Effector memory CD8-positive, alpha-beta T cell (primary cell): Measurements from ENCODE around the gene AMMECR1.

Experiments
- ATAC-seq: fragments of 150-1000 bp; cut with Tn5 transposase; replicated peaks from 2 replicates; pipeline ENCODE4 v1.10.0; 2021; ENCODE audit warnings: mild to moderate bottlenecking, moderate library complexity
- DNase-seq, 3 experiments: peaks; one replicate each; pipeline ENCODE4 v3.0.0; 2021
- H3K27ac Mint-ChIP-seq, 2 donors: one replicate each; pipeline ENCODE4 v1.8.0; 2022; ENCODE audit warnings: mild to moderate bottlenecking in 2 of 2, mixed read lengths in 2 of 2, moderate library complexity in 2 of 2
- H3K27me3 Mint-ChIP-seq, 2 donors: one replicate each; pipeline ENCODE4 v1.8.0; 2022; ENCODE audit warnings: mixed read lengths in 2 of 2
- H3K36me3 Mint-ChIP-seq: one replicate; pipeline ENCODE4 v1.8.0; 2022; ENCODE audit warnings: mild to moderate bottlenecking, moderate library complexity, mixed read lengths; ENCODE audit not compliant: insufficient read depth
- H3K4me1 Mint-ChIP-seq, 2 donors: one replicate each; pipeline ENCODE4 v1.8.0; 2022; ENCODE audit warnings: low read depth in 2 of 2, mixed read lengths in 2 of 2
- H3K4me3 Mint-ChIP-seq, 2 donors: one replicate each; pipeline ENCODE4 v1.8.0; 2022; ENCODE audit warnings: mild to moderate bottlenecking in 2 of 2, mixed read lengths in 2 of 2, moderate library complexity in 2 of 2
- H3K9me3 Mint-ChIP-seq, 2 donors: one replicate each; pipeline ENCODE4 v1.8.0; 2022; ENCODE audit warnings: mixed read lengths in 2 of 2

AMMECR1 gene

GRCh38 chrX:110304371-110304770 lies 13.5 kb downstream of the AMMECR1 start:
- ATAC-seq (no peak), DNase-seq (no peak)
- no peaks in the 10 kb centered on the region for H3K27me3 Mint-ChIP-seq
- H3K9me3 Mint-ChIP-seq = no peaks in the 10 kb centered on the region
- H3K36me3 Mint-ChIP-seq = no peaks in the 10 kb centered on the region
- peaks cover 10 to 27% of the 10 kb centered on the region in 2 donors for H3K4me1 Mint-ChIP-seq
- no peak overlapping the region for H3K4me3 Mint-ChIP-seq
- no peak overlapping the region for H3K27ac Mint-ChIP-seq

- ATAC-seq (no peak), DNase-seq (no peak)
- no peaks in the 10 kb centered on the region for H3K27me3 Mint-ChIP-seq
- H3K9me3 Mint-ChIP-seq = no peaks in the 10 kb centered on the region
- H3K4me3 Mint-ChIP-seq = no peak overlapping the region
- H3K36me3 Mint-ChIP-seq = no peaks in the 10 kb centered on the region
- H3K4me1 Mint-ChIP-seq = peaks cover 9 to 25% of the 10 kb centered on the region in 2 donors
- no peak overlapping the region for H3K27ac Mint-ChIP-seq
These were observed 14.9 kb downstream of the AMMECR1 start for GRCh38 chrX:110302975-110303374.

GRCh38 chrX:110301194-110301593 lies 16.7 kb downstream of the AMMECR1 start:
- peaks cover 9 to 25% of the 10 kb centered on the region in 2 donors for H3K4me1 Mint-ChIP-seq
- H3K27me3 Mint-ChIP-seq = no peaks in the 10 kb centered on the region
- ATAC-seq = no peak
- H3K36me3 Mint-ChIP-seq = no peaks in the 10 kb centered on the region
- no peaks in the 10 kb centered on the region for H3K9me3 Mint-ChIP-seq
- H3K4me3 Mint-ChIP-seq = no peak overlapping the region
- DNase-seq = no peak
- no peak overlapping the region for H3K27ac Mint-ChIP-seq

GRCh38 chrX:110294087-110294486 lies 23.8 kb downstream of the AMMECR1 start:
- Mint-ChIP-seq H3K4me3 (no peak overlapping the region), H3K9me3 (no peaks in the 10 kb centered on the region), H3K27me3 (no peaks in the 10 kb centered on the region), H3K27ac (no peak overlapping the region), H3K4me1 (peaks cover 0 to 20% of the 10 kb centered on the region in 2 donors), H3K36me3 (no peaks in the 10 kb centered on the region)
- DNase-seq = no peak
- ATAC-seq = no peak

GRCh38 chrX:110293658-110294057 lies 24.2 kb downstream of the AMMECR1 start:
- Mint-ChIP-seq H3K27ac (no peak overlapping the region), H3K9me3 (no peaks in the 10 kb centered on the region), H3K4me3 (no peak overlapping the region), H3K36me3 (no peaks in the 10 kb centered on the region), H3K27me3 (no peaks in the 10 kb centered on the region), H3K4me1 (peaks cover 2 to 24% of the 10 kb centered on the region in 2 donors)
- ATAC-seq (no peak), DNase-seq (no peak)

GRCh38 chrX:110287605-110288004 lies 30.3 kb downstream of the AMMECR1 start:
- H3K4me1 Mint-ChIP-seq = peaks cover 8 to 32% of the 10 kb centered on the region in 2 donors

GRCh38 chrX:110286106-110286505 lies 31.8 kb downstream of the AMMECR1 start:
- Mint-ChIP-seq H3K9me3 (no peaks in the 10 kb centered on the region), H3K4me3 (no peak overlapping the region), H3K27ac (no peak overlapping the region), H3K27me3 (no peaks in the 10 kb centered on the region), H3K36me3 (no peaks in the 10 kb centered on the region), H3K4me1 (peaks cover 11 to 31% of the 10 kb centered on the region in 2 donors)
- DNase-seq (no peak), ATAC-seq (no peak)

More at GRCh38 chrX:110287605-110288004, 30.3 kb downstream of the AMMECR1 start:
- ATAC-seq = no peak
- Mint-ChIP-seq H3K9me3 (no peaks in the 10 kb centered on the region), H3K4me3 (no peak overlapping the region), H3K27me3 (no peaks in the 10 kb centered on the region), H3K36me3 (no peaks in the 10 kb centered on the region), H3K27ac (peak overlapping the region; percentile 20 to 64)
- no peak for DNase-seq

GRCh38 chrX:110284159-110284558 lies 33.7 kb downstream of the AMMECR1 start:
- Mint-ChIP-seq H3K9me3 (no peaks in the 10 kb centered on the region), H3K36me3 (no peaks in the 10 kb centered on the region), H3K27me3 (no peaks in the 10 kb centered on the region), H3K4me1 (peaks cover 11 to 23% of the 10 kb centered on the region in 2 donors), H3K4me3 (no peak overlapping the region), H3K27ac (no peak overlapping the region)
- no peak for DNase-seq
- ATAC-seq = no peak

GRCh38 chrX:110282922-110283321 lies 35.0 kb downstream of the AMMECR1 start:
- no peak for ATAC-seq
- H3K4me3 Mint-ChIP-seq = no peak overlapping the region
- peaks cover 14 to 21% of the 10 kb centered on the region in 2 donors for H3K4me1 Mint-ChIP-seq
- H3K27me3 Mint-ChIP-seq = no peaks in the 10 kb centered on the region
- no peak overlapping the region for H3K27ac Mint-ChIP-seq
- no peaks in the 10 kb centered on the region for H3K36me3 Mint-ChIP-seq
- DNase-seq = no peak
- no peaks in the 10 kb centered on the region for H3K9me3 Mint-ChIP-seq

- no peaks in the 10 kb centered on the region for H3K36me3 Mint-ChIP-seq
- no peak for ATAC-seq
- peak overlapping the region in 1 of 2 donors; percentile 17 for H3K27ac Mint-ChIP-seq
- H3K4me3 Mint-ChIP-seq = no peak overlapping the region
- peaks cover 15 to 17% of the 10 kb centered on the region in 2 donors for H3K4me1 Mint-ChIP-seq
- H3K9me3 Mint-ChIP-seq = no peaks in the 10 kb centered on the region
- no peak for DNase-seq
- no peaks in the 10 kb centered on the region for H3K27me3 Mint-ChIP-seq
These were observed 36.5 kb downstream of the AMMECR1 start for GRCh38 chrX:110281377-110281776.

GRCh38 chrX:110280954-110281353 lies 36.9 kb downstream of the AMMECR1 start:
- H3K36me3 Mint-ChIP-seq = no peaks in the 10 kb centered on the region
- no peak for DNase-seq
- no peak for ATAC-seq
- H3K9me3 Mint-ChIP-seq = no peaks in the 10 kb centered on the region
- H3K27ac Mint-ChIP-seq = peak overlapping the region in 1 of 2 donors; percentile 17
- H3K27me3 Mint-ChIP-seq = no peaks in the 10 kb centered on the region
- H3K4me3 Mint-ChIP-seq = no peak overlapping the region
- H3K4me1 Mint-ChIP-seq = peaks cover 15 to 17% of the 10 kb centered on the region in 2 donors

- H3K4me3 Mint-ChIP-seq = no peak overlapping the region
- no peaks in the 10 kb centered on the region for H3K36me3 Mint-ChIP-seq
- no peaks in the 10 kb centered on the region for H3K9me3 Mint-ChIP-seq
- H3K27ac Mint-ChIP-seq = peak overlapping the region in 1 of 2 donors; percentile 58
- H3K27me3 Mint-ChIP-seq = no peaks in the 10 kb centered on the region
- peaks cover 17% of the 10 kb centered on the region in 2 donors for H3K4me1 Mint-ChIP-seq
- no peak for ATAC-seq
- no peak for DNase-seq
These were observed 40.3 kb downstream of the AMMECR1 start for GRCh38 chrX:110277609-110278008.

GRCh38 chrX:110276778-110277177 lies 41.1 kb downstream of the AMMECR1 start:
- no peak overlapping the region for H3K27ac Mint-ChIP-seq
- ATAC-seq = no peak

GRCh38 chrX:110268886-110269285 lies 49.0 kb downstream of the AMMECR1 start:
- H3K4me3 Mint-ChIP-seq = no peak overlapping the region
- DNase-seq = no peak
- H3K27ac Mint-ChIP-seq = peak overlapping the region in 1 of 2 donors; percentile 56
- H3K4me1 Mint-ChIP-seq = peaks cover 24 to 28% of the 10 kb centered on the region in 2 donors
- no peaks in the 10 kb centered on the region for H3K36me3 Mint-ChIP-seq
- no peaks in the 10 kb centered on the region for H3K27me3 Mint-ChIP-seq
- no peak for ATAC-seq
- H3K9me3 Mint-ChIP-seq = no peaks in the 10 kb centered on the region

More at GRCh38 chrX:110276778-110277177, 41.1 kb downstream of the AMMECR1 start:
- no peak for DNase-seq
- H3K27me3 Mint-ChIP-seq = no peaks in the 10 kb centered on the region
- no peak overlapping the region for H3K4me3 Mint-ChIP-seq
- no peaks in the 10 kb centered on the region for H3K36me3 Mint-ChIP-seq
- H3K9me3 Mint-ChIP-seq = no peaks in the 10 kb centered on the region
- peaks cover 16 to 17% of the 10 kb centered on the region in 2 donors for H3K4me1 Mint-ChIP-seq

- Mint-ChIP-seq H3K27ac (peak overlapping the region in 1 of 2 donors; percentile 80), H3K36me3 (no peaks in the 10 kb centered on the region), H3K4me1 (peaks cover 22 to 28% of the 10 kb centered on the region in 2 donors), H3K9me3 (no peaks in the 10 kb centered on the region), H3K27me3 (no peaks in the 10 kb centered on the region), H3K4me3 (peak overlapping the region in 1 of 2 donors; percentile 25)
- DNase-seq (no peak), ATAC-seq (no peak)
These were observed 49.5 kb downstream of the AMMECR1 start for GRCh38 chrX:110268395-110268794.
